B cell (primary cell): Measurements from ENCODE around the gene DIPK1A.

ENCODE experiments used
- EZH2 ChIP-seq: IDR thresholded peaks from 2 replicates; pipeline ENCODE4 v1.6.1; 2012; ENCODE audit warnings: borderline replicate concordance, low read depth, mild to moderate bottlenecking, moderate library complexity, low read length; ENCODE audit not compliant: insufficient read depth, poor library complexity, severe bottlenecking
- TF ChIP-seq, protein P1 (sequence below): fragments of 200-600 bp; IDR thresholded peaks from one replicate; pipeline ENCODE4 v1.8.0; 2022; ENCODE audit warnings: antibody characterized with exemption, mild to moderate bottlenecking

DNA sequence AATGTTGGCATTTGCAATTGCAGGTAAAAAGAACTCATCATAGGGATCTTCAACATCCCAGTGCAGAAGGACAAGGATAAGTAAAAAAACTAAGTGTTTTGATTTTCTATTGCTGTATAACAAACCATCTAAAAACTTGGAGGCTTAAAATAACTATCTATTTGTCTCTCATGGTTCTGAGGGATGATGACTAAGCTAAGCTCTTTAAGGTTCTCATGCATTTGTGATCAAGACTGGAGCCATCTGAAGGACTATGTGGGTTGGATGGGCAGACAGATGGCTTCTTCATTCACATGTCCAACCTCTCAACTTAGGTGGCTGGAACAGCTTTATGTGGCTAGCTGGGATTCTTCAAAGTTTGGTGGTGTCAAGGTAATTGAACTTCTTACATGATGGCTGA, 78.0 kb downstream of the DIPK1A start:
- TF ChIP-seq, protein P1, sequence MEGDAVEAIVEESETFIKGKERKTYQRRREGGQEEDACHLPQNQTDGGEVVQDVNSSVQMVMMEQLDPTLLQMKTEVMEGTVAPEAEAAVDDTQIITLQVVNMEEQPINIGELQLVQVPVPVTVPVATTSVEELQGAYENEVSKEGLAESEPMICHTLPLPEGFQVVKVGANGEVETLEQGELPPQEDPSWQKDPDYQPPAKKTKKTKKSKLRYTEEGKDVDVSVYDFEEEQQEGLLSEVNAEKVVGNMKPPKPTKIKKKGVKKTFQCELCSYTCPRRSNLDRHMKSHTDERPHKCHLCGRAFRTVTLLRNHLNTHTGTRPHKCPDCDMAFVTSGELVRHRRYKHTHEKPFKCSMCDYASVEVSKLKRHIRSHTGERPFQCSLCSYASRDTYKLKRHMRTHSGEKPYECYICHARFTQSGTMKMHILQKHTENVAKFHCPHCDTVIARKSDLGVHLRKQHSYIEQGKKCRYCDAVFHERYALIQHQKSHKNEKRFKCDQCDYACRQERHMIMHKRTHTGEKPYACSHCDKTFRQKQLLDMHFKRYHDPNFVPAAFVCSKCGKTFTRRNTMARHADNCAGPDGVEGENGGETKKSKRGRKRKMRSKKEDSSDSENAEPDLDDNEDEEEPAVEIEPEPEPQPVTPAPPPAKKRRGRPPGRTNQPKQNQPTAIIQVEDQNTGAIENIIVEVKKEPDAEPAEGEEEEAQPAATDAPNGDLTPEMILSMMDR: no peak
- TF ChIP-seq EZH2: no peak
